Naive thymus-derived CD8-positive, alpha-beta T cell (primary cell): ENCODE measurements around the gene SLC10A7. TPM values are rescaled to one million over a fixed set of nuclear protein-coding genes. Genes with fewer than 3 reads are reported as not detected.

Experiments used
- ATAC-seq, 2 donors: fragments of 150-1000 bp; cut with Tn5 transposase in 1 of 2; sonication (Bioruptor Pico), chemical (Tn5 transposase) in 1 of 2; 1 replicate in 1 of 2; 2 replicates in 1 of 2; pipeline ENCODE4 v1.10.0; 2021; ENCODE audit warnings: mild to moderate bottlenecking in 2 of 2, moderate library complexity in 2 of 2
- POLR2A ChIA-PET: fragments of 350-600 bp; sonication (Branson Sonifier 250); formaldehyde crosslinking; loops from one replicate; lab custom pipeline; 2021; ENCODE audit warnings: antibody characterized with exemption; lab: Charles Lee
- DNase-seq, 10 donors: peaks; one replicate each; pipeline versions ENCODE4 v3.0.0 to v3.0.0-alpha.2; 2020 to 2022
- H3K27ac Mint-ChIP-seq, 10 donors: one replicate each; pipeline ENCODE4 v1.8.0; 2020 to 2022; ENCODE audit warnings: mild to moderate bottlenecking in 10 of 10, mixed read lengths in 10 of 10, moderate library complexity in 4 of 10, inconsistent platforms in 1 of 10
- H3K27me3 Mint-ChIP-seq, 5 donors: one replicate each; pipeline ENCODE4 v1.8.0; 2021 to 2022; ENCODE audit warnings: mixed read lengths in 5 of 5
- H3K36me3 Mint-ChIP-seq, 3 donors: one replicate each; pipeline ENCODE4 v1.8.0; 2020 to 2022; ENCODE audit warnings: mixed read lengths in 3 of 3, mild to moderate bottlenecking in 2 of 3, inconsistent platforms in 1 of 3
- H3K4me1 Mint-ChIP-seq, 4 donors: one replicate each; pipeline ENCODE4 v1.8.0; 2021 to 2022; ENCODE audit warnings: mixed read lengths in 4 of 4
- H3K4me3 Mint-ChIP-seq, 10 donors: one replicate each; pipeline ENCODE4 v1.8.0; 2020 to 2022; ENCODE audit warnings: mild to moderate bottlenecking in 10 of 10, mixed read lengths in 10 of 10, moderate library complexity in 6 of 10, inconsistent platforms in 1 of 10
- H3K9me3 Mint-ChIP-seq, 9 donors: one replicate each; pipeline ENCODE4 v1.8.0; 2020 to 2022; ENCODE audit warnings: mixed read lengths in 9 of 9, mild to moderate bottlenecking in 3 of 9, inconsistent platforms in 1 of 9, moderate library complexity in 1 of 9
- polyA plus RNA-seq, 3 donors: library from polyadenylated mRNA; unstranded; fragments of 300-500 nt; fragmentation: Illumina TruSeq; gene quantifications; one replicate each; pipeline ENCODE4 v1.2.3, GENCODE V29; 2021
- total RNA-seq, 8 experiments: library from RNA in 2 of 8; stranded (reverse) in 2 of 8; gene quantifications; one replicate each; pipeline ENCODE4 v1.2.3 and lab custom pipeline; 2021 to 2026

The SLC10A7 gene
- total and polyA plus RNA-seq, 5 experiments from 2014 or later: 7.8 to 14.2 (median 11.4) TPM

DNA sequence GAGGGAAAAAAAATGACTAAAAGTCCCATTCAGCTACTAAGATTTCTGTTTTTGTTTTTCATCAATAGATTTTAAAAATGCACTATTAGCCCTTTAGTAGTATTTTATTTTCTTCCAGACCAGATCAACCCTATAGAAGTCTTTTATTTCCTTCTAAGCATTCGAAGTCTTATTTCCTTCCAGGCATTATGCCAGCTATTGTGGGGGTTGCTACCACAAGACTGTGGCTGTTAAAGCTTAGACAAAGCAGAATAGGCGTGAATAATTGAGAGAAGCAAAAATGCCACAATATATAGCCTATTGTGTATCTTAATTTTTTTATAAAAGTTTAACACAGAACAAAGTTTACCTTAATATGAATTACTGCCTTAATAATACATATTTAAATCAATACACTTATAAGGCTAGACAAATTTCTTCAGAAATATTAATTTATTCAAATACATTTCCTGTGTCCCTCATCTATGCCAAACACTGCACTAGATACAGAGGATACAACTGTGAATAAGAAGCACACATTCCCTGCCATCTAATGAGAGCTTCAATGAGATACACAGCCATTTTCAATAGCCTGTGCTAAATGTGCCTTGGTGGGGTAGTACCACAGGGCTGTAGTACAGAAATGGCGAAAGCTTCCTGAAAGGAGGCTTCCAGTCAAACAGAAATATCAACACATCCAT, 33.1 kb downstream of the SLC10A7 start:
- Mint-ChIP-seq H3K4me3 (no peak overlapping the region), H3K27ac (no peak overlapping the region), H3K27me3 (no peaks in the 10 kb centered on the region), H3K9me3 (peaks cover 0 to 22% (median 9%) of the 10 kb centered on the region in 9 donors), H3K4me1 (peaks cover 15 to 42% (median 34%) of the 10 kb centered on the region in 4 donors), H3K36me3 (peaks cover 20 to 38% (median 26%) of the 10 kb centered on the region in 3 donors)
- POLR2A ChIA-PET: no interaction called here
- ATAC-seq (peak in 1 of 2 donors; percentile 33), DNase-seq (peak in 4 of 10 donors; percentile 3 to 20 (median 6))

DNA sequence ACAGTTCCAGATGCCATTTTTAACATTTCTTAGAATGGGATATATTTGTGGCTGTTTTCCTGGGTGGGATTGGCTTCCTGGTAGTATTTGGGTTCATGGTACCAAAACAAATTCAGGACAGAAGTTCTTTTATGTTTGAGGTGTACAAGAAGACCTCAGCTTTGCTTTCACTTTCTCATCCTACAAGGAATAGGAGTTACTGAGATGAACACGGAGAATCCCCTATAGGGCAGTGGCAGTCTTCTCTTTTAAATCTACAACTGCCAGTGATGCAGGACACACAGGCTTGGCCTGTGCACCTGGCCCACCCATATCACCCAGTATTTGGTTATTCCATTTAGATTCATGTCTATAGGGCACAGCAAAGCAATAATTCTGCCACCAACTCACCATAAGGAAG, 35.2 kb downstream of the SLC10A7 start:
- Mint-ChIP-seq H3K27ac (peak overlapping the region in 7 of 10 donors; percentile 3 to 49 (median 31)), H3K9me3 (peaks cover 4 to 43% (median 30%) of the 10 kb centered on the region in 9 donors), H3K27me3 (no peaks in the 10 kb centered on the region), H3K36me3 (peaks cover 34 to 54% (median 40%) of the 10 kb centered on the region in 3 donors), H3K4me1 (peaks cover 15 to 42% (median 33%) of the 10 kb centered on the region in 4 donors), H3K4me3 (peak overlapping the region in 4 of 10 donors; percentile 2 to 33 (median 12))
- ATAC-seq: no peak
- no peak for DNase-seq
- POLR2A ChIA-PET: no interaction called here

DNA sequence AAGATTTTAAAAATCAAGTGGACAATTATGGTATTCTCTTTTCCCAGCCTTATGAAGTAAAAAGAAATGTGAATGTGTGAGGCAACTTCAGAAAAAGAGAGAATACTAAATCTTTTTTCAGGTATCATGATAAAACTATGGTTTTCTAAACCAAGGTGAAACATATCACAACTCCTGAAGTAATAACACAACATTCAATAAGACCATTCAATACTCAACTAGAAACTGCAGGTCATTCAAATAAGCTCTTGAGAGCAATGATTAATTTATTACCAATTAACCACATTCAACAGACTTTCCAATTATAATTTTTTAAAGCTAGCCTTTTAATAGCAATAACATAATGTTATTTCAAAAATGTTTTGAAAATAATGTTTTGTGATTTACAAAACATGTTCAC, 35.8 kb downstream of the SLC10A7 start:
- Mint-ChIP-seq H3K27ac (peak overlapping the region in 1 of 10 donors; percentile 49), H3K36me3 (peaks cover 31 to 54% (median 34%) of the 10 kb centered on the region in 3 donors), H3K27me3 (no peaks in the 10 kb centered on the region), H3K9me3 (peaks cover 4 to 45% (median 31%) of the 10 kb centered on the region in 9 donors), H3K4me1 (peaks cover 10 to 37% (median 27%) of the 10 kb centered on the region in 4 donors), H3K4me3 (no peak overlapping the region)
- DNase-seq: no peak
- POLR2A ChIA-PET: no interaction called here
- ATAC-seq: no peak

DNA sequence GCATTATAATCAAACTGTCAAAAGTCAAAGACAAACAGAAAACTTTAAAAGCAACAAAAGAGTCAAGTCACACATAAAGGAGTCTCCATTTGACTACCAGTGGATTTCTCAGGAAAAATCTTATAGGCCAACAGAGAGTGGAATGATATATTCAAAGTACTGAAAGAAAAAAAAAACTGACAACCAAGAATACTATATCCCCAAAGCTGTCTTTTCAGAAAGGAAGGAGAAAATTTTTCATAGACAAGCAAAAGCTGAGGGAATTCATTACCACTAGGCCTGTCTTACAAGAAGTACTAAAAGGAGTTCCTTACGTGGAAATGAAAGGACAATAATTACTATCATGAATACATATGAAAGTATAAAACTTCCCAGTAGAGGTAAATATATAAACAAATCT, 39.0 kb downstream of the SLC10A7 start:
- H3K4me1 Mint-ChIP-seq: peaks cover 14 to 24% (median 17%) of the 10 kb centered on the region in 4 donors

DNA sequence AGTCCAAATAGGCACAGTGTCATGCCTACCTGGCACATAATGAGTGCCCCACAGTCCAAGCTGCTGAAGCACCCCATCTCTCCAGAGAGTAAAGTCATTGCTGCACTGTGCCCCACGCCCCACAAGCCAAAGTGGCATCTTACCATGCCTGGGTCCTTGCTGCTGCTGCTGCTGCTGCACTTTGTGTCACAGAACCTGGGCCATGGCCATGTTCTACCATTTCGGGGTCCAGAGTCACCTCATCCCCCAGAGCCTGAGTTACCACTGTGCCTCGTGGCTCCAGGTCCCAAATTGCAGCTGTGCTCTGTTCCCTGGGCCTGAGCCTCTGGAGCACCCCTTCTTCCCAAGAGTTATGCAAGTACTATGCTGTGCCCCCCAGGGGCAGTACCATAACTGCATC, 40.5 kb downstream of the SLC10A7 start:
- Mint-ChIP-seq H3K27ac (no peak overlapping the region), H3K9me3 (peaks cover 4 to 45% (median 32%) of the 10 kb centered on the region in 9 donors), H3K36me3 (peaks cover 20 to 42% (median 41%) of the 10 kb centered on the region in 3 donors), H3K27me3 (no peaks in the 10 kb centered on the region), H3K4me1 (peaks cover 3 to 9% (median 8%) of the 10 kb centered on the region in 4 donors), H3K4me3 (no peak overlapping the region)
- POLR2A ChIA-PET: no interaction called here
- DNase-seq (no peak), ATAC-seq (no peak)

More for the DNA sequence above, 39.0 kb downstream of the SLC10A7 start:
- Mint-ChIP-seq H3K4me3 (no peak overlapping the region), H3K27ac (no peak overlapping the region), H3K27me3 (no peaks in the 10 kb centered on the region), H3K36me3 (peaks cover 31 to 54% (median 41%) of the 10 kb centered on the region in 3 donors), H3K9me3 (peaks cover 4 to 45% (median 32%) of the 10 kb centered on the region in 9 donors)
- POLR2A ChIA-PET: no interaction called here
- DNase-seq: no peak
- no peak for ATAC-seq

DNA sequence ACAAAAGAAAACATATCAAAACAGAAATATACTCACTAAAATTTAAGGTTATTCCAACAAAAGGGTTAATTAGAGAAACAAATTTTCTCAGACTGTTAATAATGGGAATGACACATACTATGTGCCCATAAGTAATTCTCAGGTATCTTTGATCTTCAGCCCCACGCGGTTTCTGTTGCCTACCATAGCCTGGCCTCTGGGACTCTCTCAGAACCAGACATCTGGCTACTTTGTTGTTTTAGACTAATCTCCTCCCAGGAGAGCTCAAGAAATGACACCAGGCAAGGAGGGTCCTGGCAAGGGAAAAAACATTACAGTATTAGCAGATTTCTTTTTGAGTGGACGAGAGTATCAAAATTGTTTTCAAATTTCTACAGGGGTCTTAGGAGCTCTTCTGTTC, 43.7 kb downstream of the SLC10A7 start:
- H3K27me3 Mint-ChIP-seq: no peaks in the 10 kb centered on the region
- DNase-seq: no peak
- ATAC-seq: no peak
- peaks cover 0 to 8% (median 6%) of the 10 kb centered on the region in 4 donors for H3K4me1 Mint-ChIP-seq
- H3K27ac Mint-ChIP-seq: peak overlapping the region in 1 of 10 donors; percentile 46
- POLR2A ChIA-PET: no interaction called here
- peaks cover 9 to 21% (median 16%) of the 10 kb centered on the region in 3 donors for H3K36me3 Mint-ChIP-seq
- peaks cover 4 to 19% (median 15%) of the 10 kb centered on the region in 9 donors for H3K9me3 Mint-ChIP-seq
- no peak overlapping the region for H3K4me3 Mint-ChIP-seq

DNA sequence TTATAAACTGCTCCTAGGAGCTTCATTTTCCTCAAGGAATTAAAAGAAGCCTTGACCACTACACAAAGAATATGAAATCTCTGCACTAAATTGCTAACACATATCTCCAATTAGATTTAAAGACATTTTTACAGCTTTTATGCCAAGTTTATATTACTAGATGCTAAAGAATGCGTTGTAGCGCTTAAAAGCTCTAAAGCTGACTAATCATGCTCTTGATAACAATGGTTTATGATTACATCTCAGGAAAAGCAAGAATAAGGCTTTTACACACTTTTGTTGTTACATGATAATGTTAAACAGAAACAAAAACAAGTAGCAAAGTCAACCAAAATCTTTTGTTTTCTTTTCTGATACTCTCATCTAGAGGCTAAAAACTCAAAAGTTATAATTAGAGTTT, 44.7 kb downstream of the SLC10A7 start:
- POLR2A ChIA-PET: no interaction called here
- H3K9me3 Mint-ChIP-seq: peaks cover 3 to 10% (median 6%) of the 10 kb centered on the region in 9 donors

DNA sequence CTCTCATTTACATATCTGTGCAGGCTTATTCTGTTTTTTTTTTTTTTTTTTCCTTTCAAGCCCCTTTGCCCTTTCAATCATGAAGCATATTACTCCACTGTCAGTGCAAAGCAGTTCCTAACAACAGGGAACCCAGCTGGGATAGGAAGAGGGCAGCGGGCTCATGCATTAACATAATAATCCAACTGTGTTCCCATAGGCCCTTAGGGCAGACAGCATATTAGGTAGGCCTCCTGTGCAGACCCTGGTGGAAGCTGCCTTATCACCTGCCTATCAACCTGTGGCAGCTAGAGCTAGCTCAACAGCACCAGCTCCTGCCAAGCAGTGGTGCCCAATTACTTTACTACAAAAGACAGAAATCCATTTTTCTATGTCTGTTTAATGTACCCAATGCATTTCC, 49.3 kb downstream of the SLC10A7 start:
- no peak overlapping the region for H3K4me3 Mint-ChIP-seq
- no peak for DNase-seq
- H3K27me3 Mint-ChIP-seq: no peaks in the 10 kb centered on the region
- H3K27ac Mint-ChIP-seq: no peak overlapping the region
- no peak for ATAC-seq
- H3K9me3 Mint-ChIP-seq: no peaks in the 10 kb centered on the region
- peaks cover 0 to 2% (median 0%) of the 10 kb centered on the region in 4 donors for H3K4me1 Mint-ChIP-seq
- POLR2A ChIA-PET: no interaction called here
- peaks cover 0 to 10% (median 4%) of the 10 kb centered on the region in 3 donors for H3K36me3 Mint-ChIP-seq

More for the DNA sequence above, 44.7 kb downstream of the SLC10A7 start:
- peaks cover 5 to 12% (median 7%) of the 10 kb centered on the region in 3 donors for H3K36me3 Mint-ChIP-seq
- H3K27me3 Mint-ChIP-seq: no peaks in the 10 kb centered on the region
- H3K27ac Mint-ChIP-seq: no peak overlapping the region
- ATAC-seq (no peak), DNase-seq (no peak)
- H3K4me3 Mint-ChIP-seq: no peak overlapping the region
- peaks cover 0 to 8% (median 6%) of the 10 kb centered on the region in 4 donors for H3K4me1 Mint-ChIP-seq

DNA sequence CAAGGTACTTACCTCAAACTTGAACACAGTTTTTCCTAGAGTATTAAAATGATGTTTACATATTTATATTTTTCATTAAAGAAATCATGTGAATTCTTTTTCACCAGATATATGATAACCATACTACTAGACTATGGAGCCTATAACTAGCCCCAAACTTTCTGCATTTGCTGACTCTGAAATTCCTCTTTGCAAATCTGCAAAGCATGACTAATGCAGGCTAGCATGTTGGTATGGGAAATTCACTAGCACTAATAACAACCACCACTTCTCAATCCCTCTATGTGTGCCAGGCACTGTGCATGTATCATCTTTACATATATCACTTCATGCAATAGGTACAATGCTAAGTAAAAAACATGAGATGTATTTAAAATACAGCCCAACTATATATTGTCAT, 51.1 kb downstream of the SLC10A7 start:
- no peaks in the 10 kb centered on the region for H3K27me3 Mint-ChIP-seq
- no peak overlapping the region for H3K4me3 Mint-ChIP-seq
- ATAC-seq (no peak), DNase-seq (no peak)
- peaks cover 0 to 2% (median 0%) of the 10 kb centered on the region in 4 donors for H3K4me1 Mint-ChIP-seq
- peaks cover 0 to 10% (median 3%) of the 10 kb centered on the region in 3 donors for H3K36me3 Mint-ChIP-seq
- POLR2A ChIA-PET: no interaction called here
- H3K9me3 Mint-ChIP-seq: no peaks in the 10 kb centered on the region
- H3K27ac Mint-ChIP-seq: no peak overlapping the region

DNA sequence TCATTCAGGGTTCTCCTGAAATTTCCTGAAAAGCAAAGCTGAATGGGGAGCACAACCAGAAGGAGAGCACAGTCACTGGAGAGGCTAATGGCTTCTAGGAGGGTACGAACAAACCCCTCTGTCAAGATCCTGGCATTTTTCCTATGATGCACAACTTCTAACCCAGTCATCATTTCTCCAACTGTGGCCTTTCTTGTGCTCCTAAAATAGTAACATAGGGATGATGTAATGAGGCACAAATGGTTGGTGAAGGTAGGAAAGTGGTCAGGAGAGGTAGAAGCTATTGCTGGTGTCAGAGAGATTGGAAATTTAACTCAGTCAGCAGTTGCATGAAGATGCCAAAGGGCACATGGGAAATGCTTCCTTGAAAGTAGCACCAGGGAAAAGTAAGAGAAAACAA, 52.7 kb downstream of the SLC10A7 start:
- H3K4me3 Mint-ChIP-seq: no peak overlapping the region
- POLR2A ChIA-PET: no interaction called here
- no peaks in the 10 kb centered on the region for H3K9me3 Mint-ChIP-seq
- H3K4me1 Mint-ChIP-seq: peaks cover 0 to 2% (median 0%) of the 10 kb centered on the region in 4 donors
- no peak overlapping the region for H3K27ac Mint-ChIP-seq
- no peaks in the 10 kb centered on the region for H3K27me3 Mint-ChIP-seq
- ATAC-seq (no peak), DNase-seq (no peak)
- peaks cover 0 to 10% (median 3%) of the 10 kb centered on the region in 3 donors for H3K36me3 Mint-ChIP-seq

DNA sequence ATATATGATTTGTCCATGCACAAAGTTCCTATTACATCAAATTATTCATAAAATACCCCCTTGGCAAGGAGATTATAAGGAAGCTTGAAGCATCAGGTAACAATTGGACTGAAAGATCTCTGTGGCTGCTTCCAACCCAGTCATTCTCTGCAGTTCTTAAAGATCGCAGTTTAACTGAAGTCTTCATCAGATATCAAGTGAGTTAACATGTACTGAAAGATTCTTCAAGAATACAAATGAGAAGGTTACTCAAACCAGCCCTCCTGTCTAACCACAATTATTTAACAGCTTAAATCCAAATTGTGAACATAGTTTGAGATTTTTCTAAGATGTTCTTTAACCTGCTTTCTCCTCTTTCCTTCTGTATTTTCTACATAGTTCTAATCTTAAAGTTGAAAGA, 56.1 kb downstream of the SLC10A7 start:
- peak overlapping the region in 2 of 10 donors; percentile 17 to 72 for H3K27ac Mint-ChIP-seq
- H3K36me3 Mint-ChIP-seq: peaks cover 0 to 10% (median 3%) of the 10 kb centered on the region in 3 donors
- H3K4me1 Mint-ChIP-seq: peaks cover 0 to 5% (median under 1%) of the 10 kb centered on the region in 4 donors
- H3K9me3 Mint-ChIP-seq: no peaks in the 10 kb centered on the region
- H3K27me3 Mint-ChIP-seq: no peaks in the 10 kb centered on the region
- H3K4me3 Mint-ChIP-seq: no peak overlapping the region
- POLR2A ChIA-PET: no interaction called here
- no peak for DNase-seq
- no peak for ATAC-seq

DNA sequence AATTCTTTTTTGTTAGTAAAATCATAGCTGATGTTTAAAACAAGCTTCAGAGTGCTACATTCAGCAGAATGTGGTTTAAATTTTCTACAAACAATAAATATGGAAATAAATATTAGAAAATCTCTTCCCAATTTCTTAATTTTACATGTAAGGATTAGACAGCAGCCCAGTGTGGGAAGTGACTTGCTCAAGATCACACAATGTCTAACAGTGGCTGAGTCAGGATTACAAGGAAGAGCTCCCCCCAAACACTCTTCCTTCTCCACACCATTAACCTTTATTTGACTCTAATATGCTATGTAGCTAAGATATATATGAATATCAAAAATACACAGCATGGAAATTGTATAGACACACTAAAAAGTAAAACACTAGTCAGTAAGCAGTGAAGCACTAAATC, 59.5 kb downstream of the SLC10A7 start:
- no peak for ATAC-seq
- POLR2A ChIA-PET: no interaction called here
- Mint-ChIP-seq H3K27ac (no peak overlapping the region), H3K4me1 (peaks cover 7 to 24% (median 15%) of the 10 kb centered on the region in 4 donors), H3K9me3 (peaks cover 0 to 6% (median 0%) of the 10 kb centered on the region in 9 donors), H3K4me3 (no peak overlapping the region), H3K36me3 (peaks cover 0 to 7% (median 6%) of the 10 kb centered on the region in 3 donors), H3K27me3 (no peaks in the 10 kb centered on the region)
- no peak for DNase-seq

DNA sequence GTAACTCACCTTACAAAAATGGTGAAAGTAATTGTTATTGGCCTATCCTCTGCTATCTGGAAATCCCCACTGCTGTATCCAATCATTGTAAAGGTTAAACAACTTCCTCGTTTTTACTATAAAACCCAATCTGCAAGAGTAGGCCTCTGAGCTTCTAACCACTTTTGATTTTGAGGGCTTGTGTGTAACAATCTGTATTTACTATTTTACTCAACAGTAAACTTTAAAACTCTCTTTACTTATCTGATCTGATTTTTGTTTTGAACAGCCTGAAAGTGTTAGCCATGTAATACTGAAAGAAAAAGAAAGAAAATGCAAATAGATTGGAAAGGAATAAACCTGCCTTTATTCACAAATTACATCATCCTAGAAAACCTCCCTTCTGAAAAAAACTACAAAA, 63.1 kb downstream of the SLC10A7 start:
- Mint-ChIP-seq H3K36me3 (peaks cover 0 to 8% (median 7%) of the 10 kb centered on the region in 3 donors), H3K4me3 (peak overlapping the region in 9 of 10 donors; percentile 31 to 76 (median 49)), H3K27ac (peak overlapping the region; percentile 36 to 96 (median 80)), H3K9me3 (peaks cover 0 to 6% (median 0%) of the 10 kb centered on the region in 9 donors), H3K4me1 (peaks cover 9 to 34% (median 25%) of the 10 kb centered on the region in 4 donors), H3K27me3 (no peaks in the 10 kb centered on the region)
- POLR2A ChIA-PET: no interaction called here
- DNase-seq: peak in 3 of 10 donors; percentile 17 to 40 (median 30)
- ATAC-seq: peak; percentile 94 to 96
